Liver (tissue), 9 donors: Measurements from ENCODE around the gene P2RY8. TPM values are rescaled to one million over a fixed set of nuclear protein-coding genes. Genes with fewer than 3 reads are reported as not detected.

Source experiments
- DNase-seq: peaks from one replicate; pipeline ENCODE4 v3.0.0-alpha.2; 2017; ENCODE audit warnings: low spot score
- H3K27ac ChIP-seq, 2 donors: one replicate each; pipeline ENCODE4 v1.7.0; 2013; ENCODE audit warnings: inconsistent platforms in 2 of 2, low read length in 2 of 2, control low read depth in 1 of 2, low read depth in 1 of 2, mild to moderate bottlenecking in 1 of 2
- H3K27me3 ChIP-seq, 4 donors: one replicate each; pipeline versions ENCODE4 v1.6.1 to v1.7.0; 2013; ENCODE audit warnings: low read length in 3 of 4, inconsistent platforms in 1 of 4, mild to moderate bottlenecking in 1 of 4, moderate library complexity in 1 of 4; ENCODE audit not compliant: control insufficient read depth in 4 of 4, insufficient read depth in 4 of 4
- H3K36me3 ChIP-seq, 4 donors: one replicate each; pipeline versions ENCODE4 v1.6.1 to v1.7.0; 2013; ENCODE audit warnings: low read length in 3 of 4, mild to moderate bottlenecking in 3 of 4, low read depth in 1 of 4, moderate library complexity in 1 of 4; ENCODE audit not compliant: control insufficient read depth in 4 of 4, insufficient read depth in 3 of 4
- H3K4me1 ChIP-seq, 4 donors: one replicate each; pipeline versions ENCODE4 v1.6.1 to v1.7.0; 2013; ENCODE audit warnings: low read length in 3 of 4, mild to moderate bottlenecking in 3 of 4, moderate library complexity in 1 of 4; ENCODE audit not compliant: control insufficient read depth in 4 of 4, insufficient read depth in 4 of 4
- H3K4me3 ChIP-seq, 3 donors: one replicate each; pipeline versions ENCODE4 v1.6.1 to v1.7.0; 2013; ENCODE audit warnings: low read length in 3 of 3, control low read depth in 1 of 3, low read depth in 1 of 3, mild to moderate bottlenecking in 1 of 3
- H3K9ac ChIP-seq, 2 donors: one replicate each; pipeline ENCODE4 v1.7.0; 2013; ENCODE audit warnings: low read length in 2 of 2, mild to moderate bottlenecking in 2 of 2, moderate library complexity in 2 of 2, control low read depth in 1 of 2, low read depth in 1 of 2
- H3K9me3 ChIP-seq, 4 donors: one replicate each; pipeline versions ENCODE4 v1.6.1 to v1.7.0; 2013; ENCODE audit warnings: low read length in 3 of 4; ENCODE audit not compliant: control insufficient read depth in 4 of 4
- ATF3 ChIP-seq: IDR thresholded peaks from 2 replicates; pipeline ENCODE4 v1.6.1; 2016; ENCODE audit warnings: antibody characterized with exemption
- CTCF ChIP-seq: fragments of 150-350 bp; IDR thresholded peaks from 2 replicates; pipeline ENCODE4 v1.5.1; 2017; ENCODE audit warnings: improper control_type of control experiment, low read depth, low read length; ENCODE audit not compliant: missing input control
- EGR1 ChIP-seq, 2 donors: IDR thresholded peaks; 2 replicates each; pipeline ENCODE4 v1.6.1; 2016 to 2018; ENCODE audit warnings: antibody characterized with exemption in 2 of 2, low read depth in 2 of 2
- FOXA1 ChIP-seq: IDR thresholded peaks from 2 replicates; pipeline ENCODE4 v1.6.1; 2016; ENCODE audit warnings: antibody characterized with exemption
- FOXA2 ChIP-seq: IDR thresholded peaks from 2 replicates; pipeline ENCODE4 v1.6.1; 2016; ENCODE audit warnings: antibody characterized with exemption
- HNF4A ChIP-seq, 2 donors: conservative IDR thresholded peaks; 2 replicates each; pipeline ENCODE4 v1.6.1; 2016; ENCODE audit warnings: antibody characterized with exemption in 2 of 2, mild to moderate bottlenecking in 2 of 2
- HNF4G ChIP-seq: IDR thresholded peaks from 2 replicates; pipeline ENCODE4 v1.6.1; 2016; ENCODE audit warnings: antibody characterized with exemption
- JUND ChIP-seq, 2 donors: IDR thresholded peaks; 2 replicates each; pipeline ENCODE4 v1.6.1; 2016; ENCODE audit warnings: antibody characterized with exemption in 2 of 2
- MAX ChIP-seq: IDR thresholded peaks from 2 replicates; pipeline ENCODE4 v1.6.1; 2016; ENCODE audit warnings: antibody characterized with exemption
- NR2F2 ChIP-seq: IDR thresholded peaks from 2 replicates; pipeline ENCODE4 v1.6.1; 2016; ENCODE audit warnings: antibody characterized with exemption
- RAD21 ChIP-seq, 2 donors: IDR thresholded peaks; 2 replicates each; pipeline ENCODE4 v1.6.1; 2016; ENCODE audit warnings: antibody characterized with exemption in 2 of 2, mild to moderate bottlenecking in 2 of 2
- REST ChIP-seq: IDR thresholded peaks from 2 replicates; pipeline ENCODE4 v1.6.1; 2016; ENCODE audit warnings: antibody characterized with exemption, mild to moderate bottlenecking
- RXRA ChIP-seq, 2 donors: IDR thresholded peaks; 2 replicates each; pipeline ENCODE4 v1.6.1; 2017 to 2018; ENCODE audit warnings: antibody characterized with exemption in 2 of 2, mild to moderate bottlenecking in 1 of 2
- SP1 ChIP-seq: IDR thresholded peaks from 2 replicates; pipeline ENCODE4 v1.6.1; 2018; ENCODE audit warnings: antibody characterized with exemption, mild to moderate bottlenecking
- TAF1 ChIP-seq: conservative IDR thresholded peaks from 2 replicates; pipeline ENCODE4 v1.6.1; 2016; ENCODE audit warnings: antibody characterized with exemption, mild to moderate bottlenecking
- YY1 ChIP-seq: IDR thresholded peaks from 2 replicates; pipeline ENCODE4 v1.6.1; 2016; ENCODE audit warnings: antibody characterized with exemption, mild to moderate bottlenecking
- ZBTB33 ChIP-seq: IDR thresholded peaks from 2 replicates; pipeline ENCODE4 v1.6.1; 2016; ENCODE audit warnings: antibody characterized with exemption
- WGBS: extraction: QIAGEN DNeasy Blood & Tissue Kit; methylation state at CpG from one replicate; pipeline ENCODE4 v1.1.7; 2013; 5-methylcytosine and 5-hydroxymethylcytosine counted together
- polyA plus RNA-seq, 2 donors: library from polyadenylated mRNA; stranded (reverse) in 1 of 2; unstranded in 1 of 2; fragments of 200-250 nt in 1 of 2; fragments of >200 nt in 1 of 2; fragmentation: Nextera tagmentation in 1 of 2; extraction: Ambion mirVana in 1 of 2; gene quantifications; one replicate each; pipeline versions ENCODE4 v1.2.1 to v1.2.3, GENCODE V29; 2013 to 2015
- total RNA-seq, 2 donors: library from RNA; depleted of rRNA; stranded (reverse); fragments of >200 nt; gene quantifications; one replicate each; pipeline ENCODE4 v1.2.3, GENCODE V29; 2014
- donor health status: healthy.
- donor health status: healthy.
- donor health status: healthy.
- donor health status: healthy.
- donor health status: healthy.

Gene P2RY8
- total and polyA plus RNA-seq, 4 donors, result 0.24 to 4.4 (median 0.59) TPM

GRCh38 chrX:1421433-1422134 is 115.4 kb downstream of the P2RY8 start:
- DNase-seq, result no peak
- TF ChIP-seq MAX (no peak), YY1 (no peak), HNF4G (no peak), CTCF (no peak), FOXA1 (no peak), FOXA2 (no peak), EGR1 (IDR thresholded peaks at IDR 0.05; ENCODE audit: low read depth in 2 of 2) (no peak), RAD21 (IDR thresholded peaks at IDR 0.05) (no peak), SP1 (no peak), TAF1 (no peak), REST (no peak), JUND (IDR thresholded peaks at IDR 0.05) (no peak), ATF3 (no peak), RXRA (IDR thresholded peaks at IDR 0.05) (no peak), ZBTB33 (no peak)
- WGBS, result 97% methylated on average over 19 of the region's 19 CpGs
- Histone ChIP-seq H3K4me3 (no peak overlapping the region), H3K27ac (no peak overlapping the region), H3K9me3 (peaks cover 1 to 8% (median 7%) of the 10 kb centered on the region in 4 donors), H3K36me3 (peaks cover 0 to 43% (median 20%) of the 10 kb centered on the region in 4 donors), H3K9ac (no peak overlapping the region), H3K4me1 (no peaks in the 10 kb centered on the region), H3K27me3 (no peaks in the 10 kb centered on the region)

- no peak overlapping the region for H3K4me3 ChIP-seq
- no peaks in the 10 kb centered on the region for H3K4me1 ChIP-seq
- peaks cover 1 to 8% (median 7%) of the 10 kb centered on the region in 4 donors for H3K9me3 ChIP-seq
- no peak for DNase-seq
- H3K27me3 ChIP-seq, result no peaks in the 10 kb centered on the region
- H3K9ac ChIP-seq, result no peak overlapping the region
- no peak for TF ChIP-seq FOXA1
- TF ChIP-seq YY1, result no peak
- TF ChIP-seq RXRA (IDR thresholded peaks at IDR 0.05), result no peak
- TF ChIP-seq NR2F2, result no peak
- no peak for TF ChIP-seq RAD21 (IDR thresholded peaks at IDR 0.05)
- TF ChIP-seq HNF4A (conservative IDR thresholded peaks at IDR 0.05), result no peak
- TF ChIP-seq CTCF, result no peak
- no peak for TF ChIP-seq FOXA2
- H3K27ac ChIP-seq, result no peak overlapping the region
- H3K36me3 ChIP-seq, result peaks cover 0 to 45% (median 21%) of the 10 kb centered on the region in 4 donors
- WGBS, result 74% methylated on average over 14 of the region's 14 CpGs
These were observed 116.6 kb downstream of the P2RY8 start for GRCh38 chrX:1420371-1420770.
